Body of pancreas (tissue), 4 donors: ENCODE measurements around the gene RFX7. TPM values are rescaled to one million over a fixed set of nuclear protein-coding genes. Genes with fewer than 3 reads are reported as not detected.

Source experiments
- ATAC-seq: fragments of 150-250 bp; one replicate; pipeline ENCODE4 v1.9.1; 2016
- DNase-seq, 4 donors: peaks; one replicate each; pipeline ENCODE4 v3.0.0-alpha.2; 2019
- H3K27ac ChIP-seq, 4 donors: fragments of 200-600 bp; sonication (generic); 1 replicate in 3 of 4; 2 replicates in 1 of 4; pipeline versions ENCODE4 v1.5.1 to v1.6.1; 2016 to 2019; ENCODE audit warnings: mild to moderate bottlenecking in 1 of 4, mixed read lengths in 1 of 4, moderate library complexity in 1 of 4
- H3K27me3 ChIP-seq, 2 donors: fragments of 200-600 bp; sonication (generic); one replicate each; pipeline ENCODE4 v1.6.0; 2016; ENCODE audit warnings: mild to moderate bottlenecking in 1 of 2
- H3K36me3 ChIP-seq, 2 donors: fragments of 200-600 bp; sonication (generic); replicated peaks in 1 of 2; 2 replicates each; pipeline ENCODE4 v1.5.1; 2016; ENCODE audit warnings: low read depth in 2 of 2; ENCODE audit not compliant: insufficient read depth in 1 of 2
- H3K4me1 ChIP-seq: fragments of 200-600 bp; sonication (generic); one replicate; pipeline ENCODE4 v1.6.0; 2016
- H3K4me3 ChIP-seq, 2 donors: fragments of 200-600 bp; sonication (generic); 1 replicate in 1 of 2; 2 replicates in 1 of 2; pipeline ENCODE4 v1.5.1; 2016 to 2019
- H3K9me3 ChIP-seq, 3 donors: fragments of 200-600 bp; sonication (generic); 1 replicate in 2 of 3; 2 replicates in 1 of 3; pipeline ENCODE4 v1.5.1; 2016
- POLR2A ChIP-seq, 3 donors: fragments of 450-650 bp; IDR thresholded peaks; one replicate each; pipeline ENCODE4 v1.6.1; 2016; ENCODE audit warnings: antibody characterized with exemption in 3 of 3, mild to moderate bottlenecking in 2 of 3
- WGBS, 2 donors: methylation state at CpG; one replicate each; pipeline ENCODE4 v1.1.5; 2017; 5-methylcytosine and 5-hydroxymethylcytosine counted together
- intact Hi-C: fragments of 100-400 bp; cut with DNase I; formaldehyde crosslinking; loops from one replicate; pipeline ENCODE4 v1.15.1; 2023
- total RNA-seq, 2 donors: library from RNA; depleted of rRNA; stranded (reverse); fragments of >200 nt; gene quantifications; one replicate each; pipeline ENCODE4 v1.1.0, GENCODE V29; 2016
- TF ChIP-seq, protein P1 (sequence below), 7 experiments: fragments of 450-650 bp in 4 of 7; fragments of 200-600 bp in 3 of 7; sonication (generic) in 3 of 7; IDR thresholded peaks; one replicate each; pipeline ENCODE4 v1.5.1; 2016 to 2019; ENCODE audit warnings: antibody characterized with exemption in 7 of 7

RFX7 gene
- total RNA-seq, 2 donors from 2014 or later = 2.6 to 5.4 TPM

- H3K27ac ChIP-seq = no peak overlapping the region
- H3K4me3 ChIP-seq = no peak overlapping the region
- WGBS, 2 donors = 89 to 93% methylated on average over 4 of the region's 4 CpGs
- no peak for ATAC-seq
- intact Hi-C loops = no loop called here
- H3K9me3 ChIP-seq = no peaks in the 10 kb centered on the region
- H3K36me3 ChIP-seq = no peaks in the 10 kb centered on the region
- H3K4me1 ChIP-seq = peaks cover 8% of the 10 kb centered on the region
- H3K27me3 ChIP-seq = no peaks in the 10 kb centered on the region
- no peak for TF ChIP-seq POLR2A (IDR thresholded peaks at IDR 0.05)
- TF ChIP-seq, protein P1, sequence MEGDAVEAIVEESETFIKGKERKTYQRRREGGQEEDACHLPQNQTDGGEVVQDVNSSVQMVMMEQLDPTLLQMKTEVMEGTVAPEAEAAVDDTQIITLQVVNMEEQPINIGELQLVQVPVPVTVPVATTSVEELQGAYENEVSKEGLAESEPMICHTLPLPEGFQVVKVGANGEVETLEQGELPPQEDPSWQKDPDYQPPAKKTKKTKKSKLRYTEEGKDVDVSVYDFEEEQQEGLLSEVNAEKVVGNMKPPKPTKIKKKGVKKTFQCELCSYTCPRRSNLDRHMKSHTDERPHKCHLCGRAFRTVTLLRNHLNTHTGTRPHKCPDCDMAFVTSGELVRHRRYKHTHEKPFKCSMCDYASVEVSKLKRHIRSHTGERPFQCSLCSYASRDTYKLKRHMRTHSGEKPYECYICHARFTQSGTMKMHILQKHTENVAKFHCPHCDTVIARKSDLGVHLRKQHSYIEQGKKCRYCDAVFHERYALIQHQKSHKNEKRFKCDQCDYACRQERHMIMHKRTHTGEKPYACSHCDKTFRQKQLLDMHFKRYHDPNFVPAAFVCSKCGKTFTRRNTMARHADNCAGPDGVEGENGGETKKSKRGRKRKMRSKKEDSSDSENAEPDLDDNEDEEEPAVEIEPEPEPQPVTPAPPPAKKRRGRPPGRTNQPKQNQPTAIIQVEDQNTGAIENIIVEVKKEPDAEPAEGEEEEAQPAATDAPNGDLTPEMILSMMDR (IDR thresholded peaks at IDR 0.05) = no peak
- no peak for DNase-seq
These were observed 31.6 kb downstream of the RFX7 start for GRCh38 chr15:56211960-56212550.

DNA sequence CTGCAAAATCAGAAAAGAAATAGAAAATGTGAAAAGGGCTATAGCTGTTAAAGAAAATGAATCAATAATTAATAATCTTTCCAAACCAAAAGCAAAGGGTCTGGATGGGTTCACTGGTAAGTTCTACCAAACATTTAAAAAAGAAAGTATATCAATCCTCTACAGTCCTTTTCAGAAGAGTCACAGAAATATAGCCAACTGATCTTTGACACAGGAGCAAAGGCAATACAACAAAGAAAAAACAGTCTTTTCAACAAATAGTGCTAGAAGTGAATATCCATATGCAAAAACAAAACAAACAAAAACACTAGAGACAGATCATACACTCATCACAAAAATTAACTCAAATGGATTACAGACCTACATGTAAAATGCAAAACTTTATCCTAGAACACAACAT is 32.6 kb downstream of the RFX7 start:
- H3K36me3 ChIP-seq = no peaks in the 10 kb centered on the region
- no peak overlapping the region for H3K4me3 ChIP-seq
- no peak overlapping the region for H3K27ac ChIP-seq
- no peaks in the 10 kb centered on the region for H3K9me3 ChIP-seq
- no peak for ATAC-seq
- DNase-seq = no peak
- intact Hi-C loops = no loop called here
- no peaks in the 10 kb centered on the region for H3K27me3 ChIP-seq
- peaks cover 8% of the 10 kb centered on the region for H3K4me1 ChIP-seq
- TF ChIP-seq, protein P1 (IDR thresholded peaks at IDR 0.05) = no peak
- no peak for TF ChIP-seq POLR2A (IDR thresholded peaks at IDR 0.05)

DNA sequence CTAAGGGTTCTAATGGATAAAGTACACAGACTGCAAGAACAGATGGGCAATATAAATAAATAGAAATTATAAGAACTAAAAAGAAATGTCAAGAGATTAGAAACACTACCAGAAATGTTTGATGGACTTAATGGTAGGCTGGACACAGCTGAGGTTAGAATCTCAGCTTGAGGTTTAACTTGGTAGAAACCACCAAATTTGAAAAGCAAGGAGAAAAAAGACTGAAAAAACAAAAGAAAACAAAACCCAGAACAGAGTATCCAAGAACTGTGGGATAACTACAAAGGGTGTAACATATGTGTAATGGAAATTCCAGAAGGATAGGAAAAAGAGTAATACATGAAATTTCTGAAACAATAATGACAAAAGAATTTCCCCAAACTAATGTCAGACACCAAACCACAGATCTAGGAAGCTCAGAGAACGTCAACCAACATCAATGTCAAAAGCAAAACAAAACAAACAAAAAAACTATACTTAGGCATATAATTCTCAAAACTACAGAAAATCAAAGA is 35.0 kb downstream of the RFX7 start:
- ATAC-seq (no peak), DNase-seq (no peak)
- WGBS, 2 donors = 66 to 87% methylated on average over 1 of the region's 1 CpG
- H3K36me3 ChIP-seq = no peaks in the 10 kb centered on the region
- H3K27ac ChIP-seq = no peak overlapping the region
- H3K4me1 ChIP-seq = peaks cover 15% of the 10 kb centered on the region
- no peaks in the 10 kb centered on the region for H3K27me3 ChIP-seq
- no peak overlapping the region for H3K4me3 ChIP-seq
- intact Hi-C loops = no loop called here
- TF ChIP-seq, protein P1 (IDR thresholded peaks at IDR 0.05) = no peak
- TF ChIP-seq POLR2A (IDR thresholded peaks at IDR 0.05) = no peak
- no peaks in the 10 kb centered on the region for H3K9me3 ChIP-seq

DNA sequence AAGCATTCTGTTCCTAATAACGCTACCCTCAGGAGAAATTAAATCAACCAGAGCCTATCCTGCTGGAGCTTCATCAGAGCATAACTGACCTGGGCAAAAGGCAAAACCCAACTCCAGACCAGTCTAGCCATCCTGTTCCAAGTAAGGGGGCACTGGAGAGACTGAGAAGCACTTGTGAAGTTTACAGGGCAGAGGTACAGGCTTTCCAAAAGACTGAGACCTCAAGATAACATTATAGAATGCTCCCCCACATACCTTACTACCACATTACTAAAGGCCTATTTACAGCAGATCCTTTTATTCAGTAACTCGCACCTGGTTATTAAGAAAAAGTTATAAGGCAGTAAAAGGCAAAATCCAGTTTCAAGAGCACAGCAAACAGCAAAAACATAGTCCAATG is 35.5 kb downstream of the RFX7 start:
- Histone ChIP-seq H3K4me1 (peaks cover 20% of the 10 kb centered on the region), H3K9me3 (no peaks in the 10 kb centered on the region), H3K27ac (no peak overlapping the region), H3K4me3 (no peak overlapping the region), H3K36me3 (no peaks in the 10 kb centered on the region), H3K27me3 (no peaks in the 10 kb centered on the region)
- 71 to 75% methylated on average over 2 of the region's 2 CpGs for WGBS, 2 donors
- intact Hi-C loops = no loop called here
- ATAC-seq (no peak), DNase-seq (no peak)
- no peak for TF ChIP-seq POLR2A (IDR thresholded peaks at IDR 0.05)
- TF ChIP-seq, protein P1 (IDR thresholded peaks at IDR 0.05) = no peak

GRCh38 chr15:56207711-56208110 is 36.0 kb downstream of the RFX7 start:
- H3K9me3 ChIP-seq = no peaks in the 10 kb centered on the region
- intact Hi-C loops = no loop called here
- H3K4me3 ChIP-seq = no peak overlapping the region
- no peak for DNase-seq
- TF ChIP-seq, protein P1 (IDR thresholded peaks at IDR 0.05) = no peak
- TF ChIP-seq POLR2A (IDR thresholded peaks at IDR 0.05) = no peak
- WGBS, 2 donors = 32 to 33% methylated on average over 1 of the region's 1 CpG
- H3K27me3 ChIP-seq = no peaks in the 10 kb centered on the region
- peaks cover 24% of the 10 kb centered on the region for H3K4me1 ChIP-seq
- no peaks in the 10 kb centered on the region for H3K36me3 ChIP-seq
- ATAC-seq = no peak
- no peak overlapping the region for H3K27ac ChIP-seq
